HFF-Myc (cell line): ENCODE measurements around the gene HP1BP3.

ENCODE experiments used
- DNase-seq: peaks from one replicate; pipeline ENCODE4 v3.0.0-alpha.2; 2011; ENCODE audit warnings: low read depth; ENCODE audit errors: extremely low read depth
- H3K4me3 ChIP-seq: replicated peaks from 2 replicates; pipeline ENCODE4 v1.5.1; 2011; ENCODE audit warnings: low read depth, mild to moderate bottlenecking, control low read depth, low read length
- TF ChIP-seq, protein P1 (sequence below): IDR thresholded peaks from 2 replicates; pipeline ENCODE4 v1.5.1; 2012; ENCODE audit warnings: mild to moderate bottlenecking, low read depth, low read length, control low read depth; ENCODE audit errors: missing control alignments

The HP1BP3 gene

DNA sequence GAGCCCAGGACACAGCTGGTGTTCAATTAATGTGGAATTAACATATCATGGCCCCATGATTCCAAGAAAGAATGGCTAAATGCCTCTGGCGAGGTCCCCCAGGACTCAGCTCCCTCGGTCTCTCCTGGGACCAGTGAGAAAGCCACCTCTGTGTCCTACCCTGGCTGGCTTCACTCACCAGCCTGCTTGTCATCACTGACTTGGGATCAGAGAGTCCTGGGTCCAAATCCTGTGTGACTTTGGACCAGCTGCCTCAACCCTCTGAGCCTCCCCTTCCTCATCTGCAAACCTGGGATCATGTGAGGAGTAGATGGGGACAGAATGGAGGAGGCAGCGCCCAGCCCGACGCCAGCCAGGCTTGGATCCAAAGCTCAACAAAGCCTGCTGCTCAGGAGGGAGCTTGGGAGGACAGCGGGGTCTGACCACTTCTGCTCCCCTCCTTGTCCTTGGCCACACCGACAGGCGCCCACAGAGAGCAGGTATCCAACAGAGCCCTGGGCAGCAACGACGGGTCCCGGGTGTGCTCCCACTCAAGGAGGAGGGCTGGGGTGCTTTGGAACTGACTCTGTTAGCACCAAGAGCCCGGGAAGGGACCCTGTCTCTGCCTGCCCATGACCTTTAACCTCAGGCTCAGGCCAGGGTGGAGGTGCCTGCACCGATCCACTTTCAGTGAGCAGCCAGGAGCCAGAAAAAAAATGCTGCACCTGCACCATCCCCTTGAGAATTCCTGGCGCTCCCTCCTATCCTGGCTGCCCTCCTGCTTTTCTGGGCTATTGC, 57.8 kb downstream of the HP1BP3 start:
- no peak overlapping the region; the same call in 1 of the 2 replicates for H3K4me3 ChIP-seq
- TF ChIP-seq, protein P1, sequence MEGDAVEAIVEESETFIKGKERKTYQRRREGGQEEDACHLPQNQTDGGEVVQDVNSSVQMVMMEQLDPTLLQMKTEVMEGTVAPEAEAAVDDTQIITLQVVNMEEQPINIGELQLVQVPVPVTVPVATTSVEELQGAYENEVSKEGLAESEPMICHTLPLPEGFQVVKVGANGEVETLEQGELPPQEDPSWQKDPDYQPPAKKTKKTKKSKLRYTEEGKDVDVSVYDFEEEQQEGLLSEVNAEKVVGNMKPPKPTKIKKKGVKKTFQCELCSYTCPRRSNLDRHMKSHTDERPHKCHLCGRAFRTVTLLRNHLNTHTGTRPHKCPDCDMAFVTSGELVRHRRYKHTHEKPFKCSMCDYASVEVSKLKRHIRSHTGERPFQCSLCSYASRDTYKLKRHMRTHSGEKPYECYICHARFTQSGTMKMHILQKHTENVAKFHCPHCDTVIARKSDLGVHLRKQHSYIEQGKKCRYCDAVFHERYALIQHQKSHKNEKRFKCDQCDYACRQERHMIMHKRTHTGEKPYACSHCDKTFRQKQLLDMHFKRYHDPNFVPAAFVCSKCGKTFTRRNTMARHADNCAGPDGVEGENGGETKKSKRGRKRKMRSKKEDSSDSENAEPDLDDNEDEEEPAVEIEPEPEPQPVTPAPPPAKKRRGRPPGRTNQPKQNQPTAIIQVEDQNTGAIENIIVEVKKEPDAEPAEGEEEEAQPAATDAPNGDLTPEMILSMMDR, result no peak
- no peak for DNase-seq

DNA sequence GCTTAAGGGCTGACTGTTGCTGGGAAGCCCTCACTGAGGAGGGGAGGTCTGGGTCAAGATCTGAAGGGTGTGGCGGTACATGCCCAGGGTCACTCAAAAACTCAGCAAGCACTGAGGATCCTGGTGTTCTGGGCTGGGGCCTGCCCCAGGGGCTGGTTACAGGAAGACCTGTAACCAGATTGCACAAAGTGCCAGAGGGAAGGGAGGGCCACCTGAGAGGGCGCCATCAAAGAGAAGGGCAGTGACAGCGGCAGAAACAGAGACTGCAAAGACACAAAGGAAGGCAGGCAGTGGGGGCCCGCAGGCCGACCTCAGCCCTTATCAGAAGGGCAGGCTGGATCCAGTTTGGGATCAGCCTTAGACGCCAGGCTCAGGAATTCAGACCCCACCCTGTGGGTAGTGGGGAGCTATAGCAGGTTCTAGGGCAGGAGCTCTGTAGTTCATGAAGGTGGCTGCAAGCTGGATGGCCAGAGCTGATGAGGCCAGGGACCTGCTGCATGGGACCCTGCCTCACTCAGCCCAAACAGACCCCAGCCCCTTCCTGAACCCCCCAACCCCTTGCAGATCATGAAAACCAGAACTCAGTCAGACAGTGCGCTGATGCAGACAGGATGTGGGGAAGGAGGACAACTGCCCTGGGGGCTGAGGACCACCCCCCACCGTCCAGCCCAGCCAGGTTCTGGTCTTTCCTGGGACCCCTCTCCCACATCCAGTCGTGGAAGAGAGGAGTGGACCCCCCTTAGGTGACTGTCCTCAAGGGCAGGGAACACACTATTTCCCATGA, 58.5 kb downstream of the HP1BP3 start:
- TF ChIP-seq, protein P1, result no peak
- DNase-seq, result no peak
- no peak overlapping the region for H3K4me3 ChIP-seq

DNA sequence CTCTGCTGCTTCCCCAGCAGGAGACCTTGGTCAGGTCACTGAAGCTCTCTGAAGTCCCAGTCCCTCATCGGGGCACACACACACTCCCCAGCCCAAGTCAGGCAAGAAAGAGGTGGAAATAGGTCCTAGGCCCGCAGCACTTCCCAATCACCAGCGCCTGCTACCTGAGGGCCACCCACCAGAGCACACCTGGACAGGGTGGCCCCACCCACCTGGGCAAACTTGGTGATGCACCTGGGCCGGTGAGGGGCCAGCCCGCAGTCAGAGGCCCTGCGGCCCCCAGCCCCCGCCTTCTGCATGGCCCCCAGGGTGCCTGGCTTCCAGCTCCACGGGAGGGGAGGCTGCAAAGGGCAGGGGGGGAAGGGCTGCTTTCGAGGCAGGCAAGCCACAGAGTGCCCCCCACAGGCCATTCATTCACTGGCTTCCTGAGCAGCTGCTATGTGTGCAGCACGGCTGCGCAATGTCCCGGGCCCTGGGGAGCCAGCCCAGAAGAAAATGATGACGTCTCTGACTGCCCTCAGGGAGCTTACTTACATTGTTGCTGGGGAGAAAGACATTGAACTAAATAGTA, 59.3 kb downstream of the HP1BP3 start:
- no peak overlapping the region for H3K4me3 ChIP-seq
- TF ChIP-seq, protein P1, result no peak
- DNase-seq, result no peak

DNA sequence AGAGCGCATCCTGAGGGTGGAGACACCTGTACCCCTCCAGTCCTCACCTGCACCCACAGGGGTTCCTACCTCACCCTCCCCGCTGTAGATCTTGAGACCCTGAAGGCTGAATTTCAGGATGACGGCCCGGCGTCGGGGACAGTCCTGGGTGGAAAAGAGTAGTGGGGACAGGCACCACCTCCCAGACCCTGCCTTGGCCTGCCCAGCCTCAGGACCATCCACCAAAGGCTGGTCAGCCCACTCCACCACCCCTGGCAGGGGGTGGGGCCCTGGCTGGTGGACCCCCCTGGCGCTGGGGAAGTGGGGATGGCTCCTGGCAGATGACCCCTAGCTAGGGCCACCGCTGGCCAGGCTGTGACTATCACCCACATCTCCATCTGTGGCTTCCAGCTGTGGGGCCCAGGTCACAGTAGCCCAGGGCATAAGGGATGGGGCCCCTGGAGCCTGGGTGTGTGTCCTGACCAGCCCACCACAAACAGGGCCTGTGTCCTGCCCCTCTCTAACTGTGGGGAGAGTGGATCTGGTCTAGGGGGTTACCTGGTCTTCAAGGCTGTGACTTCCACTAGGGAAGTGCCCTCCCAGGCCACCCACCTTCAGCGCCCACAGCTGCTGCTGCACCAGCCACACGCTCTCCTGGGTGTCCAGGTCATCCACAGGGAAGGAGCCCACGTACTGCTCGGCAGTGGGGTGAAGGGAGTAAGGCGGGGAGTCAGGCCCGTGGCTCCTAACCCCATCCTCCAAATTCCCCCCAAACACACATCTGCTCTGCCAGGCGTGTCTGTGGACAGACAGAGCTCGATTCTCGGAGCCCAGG, 60.0 kb downstream of the HP1BP3 start:
- no peak for DNase-seq
- no peak overlapping the region for H3K4me3 ChIP-seq
- TF ChIP-seq, protein P1, result no peak

DNA sequence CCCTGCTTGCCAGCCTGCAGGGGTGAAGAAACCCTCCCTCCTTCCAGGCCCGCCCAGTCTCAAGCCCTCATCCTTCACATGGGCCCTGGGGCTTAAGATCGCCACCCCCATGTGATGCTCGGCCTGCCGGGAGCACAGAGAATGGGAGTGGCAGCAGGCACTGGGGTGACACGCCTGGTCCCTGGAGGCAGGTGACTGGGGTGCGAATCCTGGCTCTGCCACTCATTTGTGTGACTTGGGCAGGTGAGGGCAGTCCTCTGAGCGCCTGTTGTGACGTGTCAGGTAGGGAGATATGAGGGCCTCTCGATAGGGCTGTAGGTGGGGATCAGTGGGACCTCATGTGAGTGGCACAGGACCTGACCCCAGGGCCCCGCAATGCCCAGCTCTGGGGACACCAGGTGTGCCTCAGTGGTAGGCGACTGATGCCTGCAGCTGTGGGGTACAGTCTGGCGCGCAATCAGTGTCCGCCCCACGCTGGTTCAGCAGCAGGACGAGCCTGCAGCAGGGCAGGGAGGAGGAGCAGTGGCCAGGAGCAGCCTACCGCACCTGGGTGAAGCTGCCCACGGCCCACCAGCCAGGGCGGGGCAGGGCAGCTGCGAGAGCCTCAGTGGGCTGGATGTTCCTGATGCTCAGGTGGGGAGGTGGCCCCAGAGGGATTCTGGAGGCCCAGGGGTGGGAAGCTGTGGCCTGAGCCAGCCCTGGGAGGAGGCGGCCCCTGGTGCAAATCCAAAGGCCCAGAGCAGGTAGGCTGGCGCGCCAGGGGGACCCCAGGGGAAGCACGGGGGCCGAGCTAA, 60.8 kb downstream of the HP1BP3 start:
- H3K4me3 ChIP-seq, result no peak overlapping the region
- TF ChIP-seq, protein P1, result no peak
- DNase-seq, result no peak
